HepG2 (cell line): ENCODE data around the gene CLCA2. TPM values are rescaled to one million over a fixed set of nuclear protein-coding genes. Genes with fewer than 3 reads are reported as not detected.

Experiments used
- ATAC-seq: fragments of 200-7000 bp; cut with Tn5 transposase; 3 replicates; pipeline ENCODE4 v1.9.1; 2020; ENCODE audit warnings: mild to moderate bottlenecking, moderate library complexity
- BruUV-seq: library from RNA; stranded (reverse); fragments of 400-500 nt; replicated peaks from 2 replicates; lab custom pipeline; 2021; lab: Mats Ljungman, UMichigan
- CTCF ChIA-PET: fragments of 300-600 bp; formaldehyde crosslinking; extraction: SDS; loops from one replicate; lab custom pipeline; 2021; ENCODE audit warnings: low total read pairs, inconsistent platforms, low intra/inter-chr PET ratio; lab: Yijun Ruan, JAX
- POLR2A ChIA-PET: fragments of 350-600 bp; sonication (Branson Sonifier 250); formaldehyde crosslinking; loops from one replicate; lab custom pipeline; 2020; ENCODE audit warnings: antibody characterized with exemption, inconsistent platforms; lab: Yijun Ruan, JAX
- DNase-seq: peaks from one replicate; pipeline ENCODE4 v3.0.0-alpha.2; 2015; ENCODE audit warnings: low spot score
- FAIRE-seq: peaks from 3 replicates; lab custom pipeline; 2011; peaks lifted over from hg19 to GRCh38; lab: Jason Lieb, UNC
- H2AFZ ChIP-seq: one replicate; pipeline ENCODE4 v1.6.1; 2011; ENCODE audit warnings: low read length, inconsistent platforms
- H3K27ac ChIP-seq: fragments of 300-600 bp; 3 replicates; pipeline ENCODE4 v1.8.0; 2011; ENCODE audit warnings: mixed run types, mild to moderate bottlenecking, mixed read lengths, low read length, inconsistent platforms; ENCODE audit not compliant: insufficient read depth; ENCODE audit errors: extremely low read length
- H3K27me3 ChIP-seq, 2 experiments: fragments of 200-600 bp in 1 of 2; 2 replicates in 1 of 2; 3 replicates in 1 of 2; pipeline versions ENCODE4 v1.6.0 to v1.8.0; 2011; ENCODE audit warnings: low read length in 2 of 2, mild to moderate bottlenecking in 2 of 2, moderate library complexity in 2 of 2, inconsistent platforms in 1 of 2; ENCODE audit not compliant: insufficient read depth in 2 of 2, control insufficient read depth in 1 of 2
- H3K36me3 ChIP-seq, 2 experiments: fragments of 200-600 bp in 1 of 2; replicated peaks in 1 of 2; 2 replicates in 1 of 2; 3 replicates in 1 of 2; pipeline versions ENCODE4 v1.5.1 to v1.8.0; 2011; ENCODE audit warnings: low read length in 2 of 2, inconsistent platforms in 1 of 2; ENCODE audit not compliant: insufficient read depth in 2 of 2, control insufficient read depth in 1 of 2
- H3K4me1 ChIP-seq: 2 replicates; pipeline ENCODE4 v1.5.1; 2012; ENCODE audit warnings: low read length, inconsistent platforms; ENCODE audit not compliant: insufficient read depth
- H3K4me2 ChIP-seq: 2 replicates; pipeline ENCODE4 v1.6.0; 2011; ENCODE audit warnings: low read depth, low read length, inconsistent platforms
- H3K4me3 ChIP-seq, 3 experiments: fragments of 200-600 bp in 1 of 3; sonication (generic), shearing (Covaris generic) in 1 of 3; replicated peaks in 1 of 3; 2 replicates each; pipeline ENCODE4 v1.5.1; 2011 to 2016; ENCODE audit warnings: low read length in 3 of 3, inconsistent platforms in 2 of 3, low read depth in 2 of 3, mild to moderate bottlenecking in 2 of 3, control low read depth in 1 of 3, mixed read lengths in 1 of 3; ENCODE audit not compliant: insufficient read depth in 1 of 3
- H3K79me2 ChIP-seq: one replicate; pipeline ENCODE4 v1.6.1; 2011; ENCODE audit warnings: low read length, inconsistent platforms; ENCODE audit not compliant: insufficient read depth
- H3K9ac ChIP-seq: 2 replicates; pipeline ENCODE4 v1.6.0; 2011; ENCODE audit warnings: mild to moderate bottlenecking, low read depth, low read length, inconsistent platforms; ENCODE audit not compliant: insufficient read depth
- H3K9me3 ChIP-seq: 2 replicates; pipeline ENCODE4 v1.5.1; 2012; ENCODE audit warnings: mild to moderate bottlenecking, low read length
- H4K20me1 ChIP-seq: 2 replicates; pipeline ENCODE4 v1.6.0; 2011; ENCODE audit warnings: inconsistent platforms, mild to moderate bottlenecking, low read length, moderate library complexity; ENCODE audit not compliant: insufficient read depth
- ELF1 ChIP-seq: sonication (generic); formaldehyde crosslinking; IDR thresholded peaks from 2 replicates; pipeline ENCODE4 v1.4.0; 2020; ENCODE audit warnings: missing genetic modification reagents
- EP300 ChIP-seq, 3 experiments: sonication (generic) in 1 of 3; formaldehyde crosslinking in 1 of 3; IDR thresholded peaks; 2 replicates each; pipeline versions ENCODE4 v1.5.1 to v1.6.1; 2011 to 2020; ENCODE audit warnings: low read depth in 2 of 3, low read length in 2 of 3, borderline replicate concordance in 1 of 3, improper control_type of control experiment in 1 of 3, mild to moderate bottlenecking in 1 of 3, missing genetic modification reagents in 1 of 3, moderate library complexity in 1 of 3
- GABPB1 ChIP-seq: IDR thresholded peaks from 2 replicates; pipeline ENCODE4 v1.6.1; 2016; ENCODE audit warnings: mild to moderate bottlenecking, missing genetic modification reagents, moderate library complexity, missing compliant biosample characterization
- HIVEP1 ChIP-seq: sonication (generic); formaldehyde crosslinking; IDR thresholded peaks from 2 replicates; pipeline ENCODE4 v1.4.0; 2020; ENCODE audit warnings: mild to moderate bottlenecking, missing genetic modification reagents
- KLF15 ChIP-seq: sonication (generic); formaldehyde crosslinking; IDR thresholded peaks from 2 replicates; pipeline ENCODE4 v1.8.1; 2023; ENCODE audit warnings: borderline replicate concordance, mild to moderate bottlenecking, inconsistent platforms, missing genetic modification reagents, mixed read lengths
- MXI1 ChIP-seq: IDR thresholded peaks from 3 replicates; pipeline ENCODE4 v1.6.1; 2012; ENCODE audit warnings: low read depth, low read length, inconsistent platforms, borderline replicate concordance
- NFIC ChIP-seq: IDR thresholded peaks from 2 replicates; pipeline ENCODE4 v1.6.1; 2012; ENCODE audit warnings: mild to moderate bottlenecking, low read length, inconsistent platforms
- NR2F2 ChIP-seq: IDR thresholded peaks from 2 replicates; pipeline ENCODE4 v1.6.1; 2012; ENCODE audit warnings: low read depth, inconsistent platforms, borderline replicate concordance
- RFXAP ChIP-seq: sonication (generic); formaldehyde crosslinking; IDR thresholded peaks from 2 replicates; pipeline ENCODE4 v1.4.0; 2020; ENCODE audit warnings: missing genetic modification reagents, borderline replicate concordance
- SMYD3 ChIP-seq: sonication (generic); formaldehyde crosslinking; IDR thresholded peaks from 2 replicates; pipeline ENCODE4 v1.8.1; 2023; ENCODE audit warnings: mild to moderate bottlenecking, missing genetic modification reagents
- SRF ChIP-seq: IDR thresholded peaks from 2 replicates; pipeline ENCODE4 v1.6.1; 2011; ENCODE audit warnings: mild to moderate bottlenecking, low read depth, low read length, moderate library complexity
- SYNCRIP ChIP-seq: fragments of 200-400 bp; formaldehyde crosslinking; IDR thresholded peaks from 2 replicates; pipeline ENCODE4 v1.6.1; 2018; ENCODE audit warnings: mild to moderate bottlenecking, low read depth, low read length; ENCODE audit not compliant: insufficient read depth
- ZMYM2 ChIP-seq: sonication (generic); formaldehyde crosslinking; IDR thresholded peaks from 2 replicates; pipeline ENCODE4 v1.8.0; 2022; ENCODE audit warnings: mild to moderate bottlenecking, missing genetic modification reagents
- ZNF224 ChIP-seq: sonication (generic); formaldehyde crosslinking; IDR thresholded peaks from 2 replicates; pipeline ENCODE4 v1.5.0; 2020; ENCODE audit warnings: mild to moderate bottlenecking, missing genetic modification reagents
- ZNF446 ChIP-seq: sonication (generic); formaldehyde crosslinking; IDR thresholded peaks from 2 replicates; pipeline ENCODE4 v1.5.0; 2020; ENCODE audit warnings: mild to moderate bottlenecking, missing genetic modification reagents
- ZNF557 ChIP-seq: sonication (generic); formaldehyde crosslinking; IDR thresholded peaks from 2 replicates; pipeline ENCODE4 v1.4.0; 2020; ENCODE audit warnings: missing genetic modification reagents
- ZNF570 ChIP-seq: sonication (generic); formaldehyde crosslinking; IDR thresholded peaks from 2 replicates; pipeline ENCODE4 v1.4.0; 2020; ENCODE audit warnings: mild to moderate bottlenecking, missing genetic modification reagents, borderline replicate concordance
- ZSCAN5A ChIP-seq: sonication (generic); formaldehyde crosslinking; IDR thresholded peaks from 2 replicates; pipeline ENCODE4 v1.8.0; 2022; ENCODE audit warnings: mild to moderate bottlenecking, missing genetic modification reagents, borderline replicate concordance
- WGBS: methylation state at CpG from one replicate; pipeline ENCODE4 v1.1.6; 2017; ENCODE audit warnings: low lambda C conversion rate; 5-methylcytosine and 5-hydroxymethylcytosine counted together
- in situ Hi-C: cut with HindIII; loops from 2 replicates; pipeline ENCODE4 v1.10.0; 2017; ENCODE audit warnings: low pct_unique_long_range_greater_than_20kb; ENCODE audit not compliant: extremely low pct_ligation_motif_present
- intact Hi-C: fragments of 100-400 bp; cut with micrococcal nuclease; formaldehyde crosslinking; loops from one replicate; pipeline ENCODE4 v1.10.0; 2022; ENCODE audit not compliant: unreplicated experiment
- polyA plus RNA-seq, 8 experiments: library from polyadenylated mRNA; depleted of rRNA in 3 of 8; stranded (reverse) in 7 of 8; unstranded in 1 of 8; fragments of >200 nt; fragmentation: Illumina TruSeq in 4 of 8; extraction: Trizol in 4 of 8; gene quantifications; 2 replicates each; pipeline versions ENCODE4 v1.2.1 to v1.2.3, GENCODE V29; 2011 to 2016; ENCODE audit warnings: low read depth in 4 of 8, missing spikeins in 1 of 8, mixed read lengths in 1 of 8; ENCODE audit not compliant: insufficient read depth in 1 of 8
- total RNA-seq, 5 experiments: library from RNA; depleted of rRNA; stranded (reverse); fragments of >200 nt; fragmentation: Illumina TruSeq; extraction: Trizol; gene quantifications; 2 replicates each; pipeline ENCODE4 v1.2.3, GENCODE V29; 2016; ENCODE audit warnings: low read depth in 1 of 5
- TF ChIP-seq, protein P1 (sequence below): IDR thresholded peaks from 2 replicates; pipeline ENCODE4 v1.6.1; 2016; ENCODE audit warnings: missing genetic modification reagents, missing compliant biosample characterization

The CLCA2 gene
- total and polyA plus RNA-seq, 2 of the 13 experiments (the other 11 are each of a cell fraction or from before 2014, with no cell fraction given) = not detected

DNA sequence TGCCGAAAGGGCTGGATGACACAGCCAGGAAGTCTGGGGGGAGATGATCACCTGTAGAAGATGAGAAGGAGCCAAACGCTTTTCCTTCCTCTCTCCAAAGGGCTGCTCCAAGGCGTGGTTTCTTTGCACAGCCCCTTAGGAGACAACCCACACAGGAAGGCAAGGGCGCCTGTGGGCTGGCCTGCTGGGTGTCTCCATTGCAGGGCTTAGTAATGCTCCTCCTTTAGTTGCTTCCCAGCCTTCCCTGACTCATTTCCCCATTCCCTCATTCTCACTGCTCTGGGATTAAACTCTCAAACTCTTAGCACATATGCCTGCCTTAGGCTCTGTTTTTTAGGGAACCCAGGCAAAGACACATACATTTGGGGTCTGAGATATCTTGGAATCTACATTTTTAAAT, 43.0 kb downstream of the CLCA2 start:
- in situ Hi-C loops (no loop called here), intact Hi-C loops (no loop called here)
- ATAC-seq = no peak
- BruUV-seq = no TSS peak
- no peak for DNase-seq
- Histone ChIP-seq H3K4me2 (no peak overlapping the region), H3K9me3 (no peaks in the 10 kb centered on the region), H3K27ac (no peak overlapping the region), H3K79me2 (no peaks in the 10 kb centered on the region), H4K20me1 (no peaks in the 10 kb centered on the region), H3K9ac (no peak overlapping the region), H3K4me1 (no peaks in the 10 kb centered on the region), H2AFZ (no peak overlapping the region), H3K36me3 (no peaks in the 10 kb centered on the region), H3K27me3 (no peaks in the 10 kb centered on the region), H3K4me3 (no peak overlapping the region)
- POLR2A ChIA-PET = no interaction called here
- CTCF ChIA-PET = no interaction called here
- TF ChIP-seq HIVEP1 (CRISPR knock-in tag) (no peak), ZNF224 (CRISPR knock-in tag) (no peak)
- FAIRE-seq = no peak
- WGBS = 13% methylated on average over 3 of the region's 4 CpGs

DNA sequence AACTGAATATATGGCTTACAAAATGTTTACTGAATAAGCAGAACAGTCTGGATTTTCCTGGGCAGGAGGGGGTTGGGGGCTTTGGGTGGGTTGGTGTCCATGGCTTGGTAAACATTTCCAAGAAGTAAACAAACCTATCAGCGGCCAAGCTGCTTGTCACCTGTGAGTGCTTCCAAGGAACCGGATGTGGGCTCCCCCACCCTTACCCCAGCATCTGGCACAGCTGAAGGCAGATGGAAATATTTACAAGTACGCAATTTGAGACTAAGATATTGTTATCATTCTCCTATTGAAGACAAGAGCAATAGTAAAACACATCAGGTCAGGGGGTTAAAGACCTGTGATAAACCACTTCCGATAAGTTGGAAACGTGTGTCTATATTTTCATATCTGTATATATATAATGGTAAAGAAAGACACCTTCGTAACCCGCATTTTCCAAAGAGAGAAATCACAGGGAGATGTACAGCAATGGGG, 44.6 kb downstream of the CLCA2 start, which contains the start of gene CLCA1:
CLCA1 (plus strand) TSS at position 427 of the 477 bp plus-strand sequence; CDS start at position 472, 45 bp downstream.
- WGBS = 24% methylated on average over 7 of the region's 7 CpGs
- no peak for TF ChIP-seq KLF15
- TF ChIP-seq ZNF570 = no peak
- TF ChIP-seq ZNF446 (CRISPR knock-in tag) = no peak
- TF ChIP-seq RFXAP (CRISPR knock-in tag) = no peak
- TF ChIP-seq NFIC = no peak
- no peak for TF ChIP-seq ZSCAN5A
- no peak for TF ChIP-seq EP300 (IDR thresholded peaks at IDR 0.05; ENCODE audit: low read depth in 2 of 2, low read length in 2 of 2)
- no peak for TF ChIP-seq EP300 (CRISPR knock-in tag; IDR thresholded peaks at IDR 0.05; ENCODE audit: borderline replicate concordance)
- TF ChIP-seq SRF = no peak
- no peak for TF ChIP-seq ELF1
- TF ChIP-seq ZMYM2 (CRISPR knock-in tag) = no peak
- no peak for TF ChIP-seq MXI1
- no peak for TF ChIP-seq NR2F2
- TF ChIP-seq SMYD3 (CRISPR knock-in tag) = no peak
- no peak for TF ChIP-seq ZNF557 (CRISPR knock-in tag)
- no peak for TF ChIP-seq SYNCRIP
- no peak for TF ChIP-seq GABPB1 (CRISPR knock-in tag)
- TF ChIP-seq, protein P1, sequence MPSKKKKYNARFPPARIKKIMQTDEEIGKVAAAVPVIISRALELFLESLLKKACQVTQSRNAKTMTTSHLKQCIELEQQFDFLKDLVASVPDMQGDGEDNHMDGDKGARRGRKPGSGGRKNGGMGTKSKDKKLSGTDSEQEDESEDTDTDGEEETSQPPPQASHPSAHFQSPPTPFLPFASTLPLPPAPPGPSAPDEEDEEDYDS (CRISPR knock-in tag) = no peak

More for the DNA sequence above, 44.6 kb downstream of the CLCA2 start, which contains the start of gene CLCA1:
- Histone ChIP-seq H3K4me2 (no peak within 1 kb of the TSS), H2AFZ (no peak within 1 kb of the TSS), H3K27me3 (no peaks in the 10 kb centered on the region), H3K4me1 (no peaks in the 10 kb centered on the region), H3K4me3 (no peak within 1 kb of the TSS), H4K20me1 (no peaks in the 10 kb centered on the region), H3K79me2 (no peaks in the 10 kb centered on the region), H3K36me3 (no peaks in the 10 kb centered on the region), H3K9ac (no peak within 1 kb of the TSS), H3K27ac (no peak within 1 kb of the TSS), H3K9me3 (no peaks in the 10 kb centered on the region)
- ChIA-PET POLR2A (no interaction called here), CTCF (no interaction called here)
- ATAC-seq (no peak), DNase-seq (no peak), FAIRE-seq (no peak)
- no TSS peak for BruUV-seq
- in situ Hi-C loops = no loop called here
- intact Hi-C loops = no loop called here
